ENCODE results near the gene MSMO1. TPM values are rescaled to one million over a fixed set of nuclear protein-coding genes. Genes with fewer than 3 reads are reported as not detected.

MSMO1 gene
- total RNA-seq, 1 donor from 2014 or later, result 173 TPM

Other genes starting within 250 kb of the MSMO1 start
- gene TMEM192, start 214.8 kb upstream of the MSMO1 start, total RNA-seq, result 6.4 TPM
- 26.7 TPM for gene KLHL2, start 120.1 kb upstream of the MSMO1 start, total RNA-seq
- gene CPE, start 51.3 kb downstream of the MSMO1 start, total RNA-seq, result 15.4 TPM

Data from esophagus mucosa (tissue), 1 donor.